Activated CD8-positive, alpha-beta memory T cell treated with anti-CD3 and anti-CD28 coated beads, Interleukin-2, amount 50 U/mL, for 1 hour (primary cell): Measurements from ENCODE around the gene TMEM254.
"Not testable (repeated sequence)": the region's sequence is repeated elsewhere in the genome, so short reads cannot be mapped to it uniquely, and the experiment has no call there.

Experiments used
- DNase-seq: peaks from one replicate; pipeline ENCODE4 v3.0.0-alpha.2; 2020; ENCODE audit errors: extremely low read depth

The TMEM254 gene, protein sequence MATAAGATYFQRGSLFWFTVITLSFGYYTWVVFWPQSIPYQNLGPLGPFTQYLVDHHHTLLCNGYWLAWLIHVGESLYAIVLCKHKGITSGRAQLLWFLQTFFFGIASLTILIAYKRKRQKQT

GRCh38 chr10:80078448-80079311, at the start of gene TMEM254:
TMEM254 (plus strand) TSS chr10:80078665; CDS start chr10:80078700, 35 bp downstream.
- peak; percentile 71 for DNase-seq

DNA sequence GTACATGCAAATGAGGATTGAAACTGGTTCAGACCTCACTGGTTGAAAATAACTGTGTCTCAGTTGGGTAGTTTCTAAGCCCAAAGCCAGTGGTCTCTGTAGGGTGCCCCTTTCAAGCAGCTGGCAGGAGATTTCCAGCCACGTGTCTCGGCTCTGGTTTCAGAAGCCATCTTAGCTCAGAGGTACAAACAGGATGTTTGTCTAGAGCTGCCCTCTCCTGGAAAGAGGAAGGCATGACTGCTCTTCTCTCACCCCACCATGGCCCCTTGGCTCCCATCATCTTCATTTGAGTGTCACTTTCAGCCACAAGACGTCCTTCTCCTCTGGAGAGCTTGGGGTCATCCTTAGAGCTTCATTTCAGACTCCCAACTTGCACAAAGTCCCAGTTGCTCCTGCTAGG, 49.3 kb upstream of the TMEM254 start:
- DNase-seq, result not testable (repeated sequence)

- DNase-seq, result not testable (repeated sequence)
Observed at GRCh38 chr10:80029865-80030264, 48.6 kb upstream of the TMEM254 start.

DNA sequence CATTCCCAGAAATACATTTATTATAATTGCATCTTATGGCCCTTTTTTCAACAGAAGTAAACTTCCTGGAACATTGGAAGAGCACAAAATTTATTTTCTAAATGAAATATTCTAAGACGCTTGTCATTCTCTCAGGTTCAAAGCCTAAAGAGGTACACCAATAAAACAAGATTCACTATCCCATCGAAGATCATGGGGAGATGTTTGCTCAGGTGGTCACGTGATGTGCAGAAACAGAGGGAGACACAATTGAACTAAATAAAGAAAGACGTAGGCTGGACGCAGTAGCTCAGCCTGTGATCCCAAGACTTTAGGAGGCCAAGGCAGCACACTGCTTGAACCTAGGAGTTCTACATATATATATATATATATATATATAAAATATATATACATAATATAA, 46.0 kb upstream of the TMEM254 start:
- no peak for DNase-seq

DNA sequence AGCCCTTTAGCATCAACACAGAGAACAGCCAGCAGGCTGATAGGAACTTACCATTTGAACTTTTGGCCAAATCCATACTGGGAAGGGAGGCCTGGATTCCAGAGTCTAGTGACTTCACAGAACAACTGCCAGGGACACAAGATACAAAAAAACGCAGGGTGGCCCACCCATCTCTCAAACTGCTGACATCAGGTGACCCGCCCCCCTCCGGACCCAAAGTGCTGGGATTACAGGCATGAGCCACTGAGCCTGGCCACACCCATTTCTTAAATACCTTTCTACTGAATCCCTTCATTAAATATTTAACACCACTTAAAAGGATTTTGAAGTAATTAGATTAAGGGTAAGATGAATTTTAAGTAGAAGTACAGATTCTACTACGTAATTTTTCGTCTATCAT, 43.7 kb upstream of the TMEM254 start:
- DNase-seq, result not testable (repeated sequence)

GRCh38 chr10:80035430-80035829, 43.0 kb upstream of the TMEM254 start:
- not testable (repeated sequence) for DNase-seq

DNA sequence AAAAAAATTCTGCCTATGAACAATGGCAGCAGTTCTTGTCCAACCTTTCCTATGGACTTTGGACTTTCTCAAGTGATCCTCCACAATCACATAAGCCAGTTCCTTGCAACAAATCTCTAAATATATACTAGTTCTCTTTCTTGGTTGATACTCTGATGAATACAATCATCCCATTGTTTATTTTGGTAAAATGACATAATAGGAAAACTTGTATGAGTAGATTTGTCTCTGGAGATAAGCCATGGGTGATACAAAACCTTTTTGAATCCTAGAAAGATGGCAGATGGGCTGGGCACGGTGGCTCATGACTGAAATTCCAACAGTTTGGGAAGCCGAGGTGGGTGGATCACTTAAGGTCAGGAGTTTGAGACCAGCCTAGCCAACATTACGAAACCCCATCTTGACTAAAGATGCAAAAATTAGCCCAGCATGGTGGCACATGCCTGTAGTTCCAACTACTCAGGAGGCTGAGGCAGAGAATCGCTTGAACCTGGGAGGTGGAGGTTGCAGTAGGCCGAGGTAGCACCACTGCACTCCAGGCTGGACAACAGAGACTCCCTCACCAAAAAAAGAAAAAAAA, 41.5 kb upstream of the TMEM254 start:
- not testable (repeated sequence) for DNase-seq

GRCh38 chr10:80038226-80038625, 40.2 kb upstream of the TMEM254 start:
- not testable (repeated sequence) for DNase-seq

GRCh38 chr10:80041162-80041561, 37.3 kb upstream of the TMEM254 start:
- no peak for DNase-seq

DNA sequence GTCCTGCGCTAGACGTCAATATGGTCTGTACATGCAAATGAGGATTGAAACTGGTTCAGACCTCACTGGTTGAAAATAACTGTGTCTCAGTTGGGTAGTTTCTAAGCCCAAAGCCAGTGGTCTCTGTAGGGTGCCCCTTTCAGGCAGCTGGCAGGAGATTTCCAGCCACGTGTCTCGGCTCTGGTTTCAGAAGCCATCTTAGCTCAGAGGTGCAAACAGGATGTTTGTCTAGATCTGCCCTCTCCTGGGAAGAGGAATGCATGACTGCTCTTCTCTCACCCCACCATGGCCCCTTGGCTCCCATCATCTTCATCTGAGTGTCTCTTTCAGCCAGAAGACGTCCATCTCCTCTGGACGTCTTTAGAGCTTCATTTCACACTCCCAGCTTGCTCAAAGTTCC, 33.5 kb upstream of the TMEM254 start:
- DNase-seq, result not testable (repeated sequence)

DNA sequence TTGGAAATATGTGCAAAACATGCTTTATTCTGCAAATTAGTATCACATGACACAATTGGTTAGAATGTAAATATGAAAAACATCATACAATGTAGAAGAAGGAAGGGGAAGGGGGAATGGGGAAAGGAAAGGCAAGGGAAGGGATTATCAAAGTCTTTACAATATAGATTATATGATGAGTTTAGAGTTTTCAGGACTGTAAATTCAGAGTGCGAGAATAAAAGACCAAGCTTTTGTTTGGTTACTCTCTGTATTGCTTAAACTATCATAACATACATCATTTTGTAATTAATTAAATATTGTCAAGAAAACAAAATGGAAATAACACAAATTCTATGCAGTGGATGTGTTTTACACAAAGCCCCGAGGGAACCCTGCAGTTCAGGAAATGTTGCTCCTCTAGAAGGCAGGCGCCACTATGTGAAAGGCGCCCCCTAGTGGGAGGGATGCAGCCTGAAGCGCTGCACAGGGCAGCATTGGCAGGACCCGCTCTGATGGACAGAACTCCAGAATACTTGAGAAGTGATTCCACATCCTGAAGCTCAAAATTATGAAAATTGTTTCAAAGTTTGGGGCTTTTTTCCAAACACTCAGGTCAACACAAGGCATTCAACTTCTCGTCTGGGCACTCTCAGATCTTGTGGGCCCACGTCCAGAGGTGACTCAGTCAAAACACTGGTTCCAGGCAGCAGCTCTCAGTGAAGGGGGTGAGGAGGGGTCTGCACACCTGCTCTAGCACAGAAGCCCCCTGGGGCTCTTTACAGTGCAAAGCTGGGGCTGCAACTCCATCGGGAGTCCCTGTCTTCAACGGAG, 31.6 kb upstream of the TMEM254 start:
- peak; percentile 24 for DNase-seq

- DNase-seq, result no peak
Observed at GRCh38 chr10:80050752-80051151, 27.7 kb upstream of the TMEM254 start.

DNA sequence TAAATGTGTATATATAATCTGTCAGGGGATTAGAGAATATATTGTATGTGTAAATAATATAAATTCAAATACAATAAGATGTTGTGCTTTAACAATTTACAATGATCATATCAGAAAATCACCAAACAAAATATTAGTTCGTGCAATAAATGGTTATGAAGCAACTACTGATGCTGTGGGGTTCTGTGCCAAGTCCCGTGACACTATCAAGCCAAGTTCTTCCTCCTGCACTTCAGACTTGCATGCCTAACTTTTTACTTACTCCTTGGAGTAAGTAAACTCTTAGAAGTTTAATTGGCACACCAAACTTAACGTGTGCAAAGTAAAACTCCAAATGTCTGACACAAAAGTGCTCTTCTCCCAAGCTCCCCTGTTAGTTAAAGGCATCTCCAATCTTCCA, 26.5 kb upstream of the TMEM254 start:
- no peak for DNase-seq

DNA sequence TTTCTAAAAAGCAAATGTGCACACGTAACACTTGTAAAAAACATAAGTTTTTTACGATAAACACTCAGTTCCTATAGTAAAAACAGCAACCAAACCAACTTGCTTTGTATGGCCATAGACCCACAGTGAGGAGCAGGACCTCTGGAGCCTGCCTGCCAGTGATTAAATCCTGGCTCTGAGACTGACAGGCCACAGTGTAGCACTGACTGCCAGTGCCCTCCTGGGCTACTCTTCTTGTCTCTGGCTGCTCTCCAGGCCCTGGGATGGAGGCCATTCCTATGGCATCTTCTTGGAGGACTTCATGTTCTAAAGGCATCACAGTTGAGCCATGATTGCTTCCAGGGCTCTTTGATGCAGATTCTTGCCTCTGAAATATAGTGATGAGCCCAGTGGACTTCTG, 22.7 kb upstream of the TMEM254 start:
- no peak for DNase-seq

DNA sequence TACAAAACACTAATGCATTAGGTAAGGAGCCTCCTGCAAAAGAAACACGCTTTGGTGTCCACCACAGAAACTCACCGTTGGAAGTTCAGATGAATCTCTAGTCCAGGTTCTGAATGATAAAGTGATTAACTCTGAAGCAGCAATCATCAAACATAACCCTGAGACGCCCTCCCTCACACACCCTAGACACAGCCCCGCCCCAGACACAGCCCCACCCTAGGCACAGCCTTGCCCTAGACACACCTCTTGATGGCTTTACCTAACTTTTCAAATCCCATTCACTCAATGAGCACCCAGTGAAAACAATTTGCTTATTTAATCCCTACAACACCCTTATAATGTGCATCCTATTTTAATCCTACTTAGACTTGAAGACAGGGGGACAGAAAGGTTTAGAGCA, 21.3 kb upstream of the TMEM254 start:
- DNase-seq, result no peak

DNA sequence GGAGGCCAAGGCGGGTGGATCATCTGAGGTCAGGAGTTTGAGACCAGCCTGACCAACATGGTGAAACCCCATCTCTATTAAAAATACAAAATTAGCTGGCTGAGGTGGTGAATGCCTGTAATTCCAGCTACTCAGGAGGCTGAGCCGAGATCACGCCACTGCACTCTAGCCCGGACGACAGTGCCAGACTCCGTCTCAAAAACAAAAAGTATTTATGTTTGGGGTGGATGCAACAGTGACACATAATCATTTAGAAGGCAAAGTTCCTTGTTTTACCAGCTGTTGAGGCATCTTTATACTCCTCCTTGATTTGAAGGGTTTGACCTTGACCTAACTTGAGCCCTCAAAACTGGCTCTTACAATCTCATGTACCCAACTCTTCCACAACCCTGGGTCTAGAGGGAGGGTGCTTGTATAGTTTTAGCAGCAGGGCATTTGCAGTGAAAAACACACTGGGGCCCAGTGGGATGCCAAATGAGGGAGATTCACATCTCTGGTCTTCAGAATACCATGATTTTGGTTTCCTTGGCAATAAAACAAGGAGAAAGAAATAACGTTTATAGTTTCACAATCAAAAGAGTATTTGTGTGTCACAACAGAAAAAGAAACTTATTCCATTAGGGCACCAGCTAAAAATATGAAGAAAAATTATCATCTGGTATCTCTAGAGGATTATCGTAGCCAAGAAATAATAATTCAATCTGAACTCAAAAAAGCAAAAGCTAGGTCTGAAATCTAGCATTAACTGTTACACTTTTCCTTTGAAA, 14.2 kb upstream of the TMEM254 start:
- DNase-seq, result no peak

DNA sequence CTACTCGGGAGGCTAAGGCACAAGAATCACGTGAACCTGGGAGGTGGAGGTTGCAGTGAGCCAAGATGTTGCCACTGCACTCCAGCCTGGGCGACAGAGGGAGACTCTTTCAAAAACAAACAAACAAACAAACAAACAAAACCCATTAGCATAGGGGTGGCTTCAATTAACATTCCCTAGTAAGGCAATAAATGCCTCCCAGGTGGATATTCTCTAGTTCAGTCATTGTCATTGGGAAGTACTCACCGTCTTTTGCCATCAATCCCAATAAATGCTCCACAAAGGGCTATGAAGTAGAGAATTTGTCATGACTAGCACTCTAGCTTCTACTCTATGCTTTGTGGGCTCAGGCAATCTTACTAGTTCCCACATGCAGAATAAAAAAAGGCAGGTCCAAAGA, 11.7 kb upstream of the TMEM254 start:
- no peak for DNase-seq

GRCh38 chr10:80067821-80068220, 10.6 kb upstream of the TMEM254 start:
- not testable (repeated sequence) for DNase-seq

- DNase-seq, result no peak
Observed at GRCh38 chr10:80068270-80068669, 10.2 kb upstream of the TMEM254 start.

- DNase-seq, result no peak
Observed at GRCh38 chr10:80070057-80070456, 8.4 kb upstream of the TMEM254 start.

GRCh38 chr10:80072584-80072983, 5.9 kb upstream of the TMEM254 start:
- no peak for DNase-seq
